G401.6 (cell line): ENCODE data around the gene TENM4.
"Not testable (repeated sequence)": the region's sequence is repeated elsewhere in the genome, so short reads cannot be mapped to it uniquely, and the experiment has no call there.

Experiments used
- FAIRE-seq: peaks from 2 replicates; lab custom pipeline; 2012; peaks lifted over from hg19 to GRCh38; lab: Jason Lieb, UNC

Gene TENM4

GRCh38 chr11:78879094-78879980 is 561.5 kb downstream of the TENM4 start:
- FAIRE-seq: not testable (repeated sequence)

DNA sequence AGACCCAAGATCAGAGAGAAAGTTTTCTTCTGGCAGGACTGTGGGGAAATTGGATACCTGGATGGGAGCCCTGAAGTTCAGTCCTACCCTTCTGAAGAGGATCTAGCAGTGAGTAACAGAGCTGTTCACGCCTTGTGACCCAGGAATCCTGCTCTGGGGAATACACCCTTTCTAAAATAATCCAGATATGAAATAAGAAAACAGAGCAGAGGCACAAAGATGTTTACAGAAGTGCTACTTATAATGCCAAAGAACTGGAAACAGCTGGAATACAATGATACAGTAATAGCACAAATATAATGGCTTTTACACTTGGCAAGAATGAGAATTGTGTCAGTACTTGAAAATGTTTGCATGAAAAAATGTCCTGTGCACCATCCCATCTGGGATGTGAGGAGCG is 562.2 kb downstream of the TENM4 start:
- no peak for FAIRE-seq

DNA sequence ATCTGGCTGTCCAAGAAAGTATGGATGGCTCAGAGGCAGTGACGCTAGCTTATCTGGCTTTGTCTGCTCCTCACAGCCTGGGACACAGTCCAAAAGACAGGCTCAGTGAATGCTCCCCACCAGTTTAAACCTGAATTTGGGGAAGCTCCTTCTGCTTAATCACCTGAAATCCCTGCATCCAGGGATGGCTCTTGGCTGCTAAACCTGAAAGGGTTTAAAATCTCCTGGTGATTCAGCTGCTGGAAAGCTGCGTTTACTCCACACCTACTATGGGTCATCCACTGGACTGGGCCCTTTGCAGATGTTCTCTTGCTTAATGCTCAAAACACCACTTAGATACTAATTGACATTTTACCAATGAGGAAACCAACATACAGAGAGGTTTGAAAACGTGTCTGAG is 564.2 kb downstream of the TENM4 start:
- no peak for FAIRE-seq

GRCh38 chr11:78870655-78871054 is 570.2 kb downstream of the TENM4 start:
- no peak for FAIRE-seq

DNA sequence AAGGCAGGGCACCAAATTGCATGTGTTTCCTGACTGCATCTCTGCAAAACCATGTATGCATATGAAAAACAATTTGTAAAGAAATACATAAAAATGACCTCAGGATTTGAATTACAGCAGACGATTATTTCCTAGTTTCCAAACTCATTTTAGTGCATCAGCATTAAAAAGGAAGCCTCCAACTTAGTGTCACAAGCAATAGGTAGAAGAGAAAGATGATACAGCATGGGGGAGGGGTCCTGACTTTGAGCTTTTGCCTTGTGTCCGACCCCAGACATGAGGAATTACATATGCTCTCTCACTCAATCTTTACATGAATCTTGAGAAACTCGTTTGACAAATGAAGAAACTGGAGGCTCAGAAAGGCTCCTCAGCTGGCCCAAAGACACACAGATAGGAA is 571.5 kb downstream of the TENM4 start:
- no peak for FAIRE-seq

DNA sequence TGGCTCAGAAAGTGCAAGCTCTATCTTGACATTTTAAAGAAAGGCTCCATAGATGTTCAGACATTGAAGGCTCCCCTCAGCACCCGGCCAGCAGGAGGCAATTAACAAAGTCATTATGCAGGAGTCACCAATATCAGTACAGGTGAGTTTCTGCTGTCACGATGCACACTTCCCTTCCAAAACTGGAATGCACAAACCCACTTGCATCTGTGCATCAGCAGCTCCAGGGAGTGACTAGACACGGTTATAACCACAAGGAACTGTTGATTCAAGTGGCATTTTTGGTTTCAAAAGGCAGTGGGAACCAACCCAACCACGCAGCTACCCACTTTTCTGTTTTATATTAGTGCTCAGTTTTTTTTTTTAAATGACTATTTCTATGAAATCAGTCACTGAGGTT is 572.3 kb downstream of the TENM4 start:
- FAIRE-seq: no peak

- FAIRE-seq: no peak
Measured at GRCh38 chr11:78860720-78861422, 580.0 kb downstream of the TENM4 start.

- FAIRE-seq: no peak
Measured at GRCh38 chr11:78857688-78858087, 583.1 kb downstream of the TENM4 start.

- FAIRE-seq: no peak
Measured at GRCh38 chr11:78856211-78856610, 584.6 kb downstream of the TENM4 start.

GRCh38 chr11:78855116-78855515 is 585.7 kb downstream of the TENM4 start:
- FAIRE-seq: no peak

- FAIRE-seq: no peak
Measured at GRCh38 chr11:78853521-78853920, 587.3 kb downstream of the TENM4 start.

DNA sequence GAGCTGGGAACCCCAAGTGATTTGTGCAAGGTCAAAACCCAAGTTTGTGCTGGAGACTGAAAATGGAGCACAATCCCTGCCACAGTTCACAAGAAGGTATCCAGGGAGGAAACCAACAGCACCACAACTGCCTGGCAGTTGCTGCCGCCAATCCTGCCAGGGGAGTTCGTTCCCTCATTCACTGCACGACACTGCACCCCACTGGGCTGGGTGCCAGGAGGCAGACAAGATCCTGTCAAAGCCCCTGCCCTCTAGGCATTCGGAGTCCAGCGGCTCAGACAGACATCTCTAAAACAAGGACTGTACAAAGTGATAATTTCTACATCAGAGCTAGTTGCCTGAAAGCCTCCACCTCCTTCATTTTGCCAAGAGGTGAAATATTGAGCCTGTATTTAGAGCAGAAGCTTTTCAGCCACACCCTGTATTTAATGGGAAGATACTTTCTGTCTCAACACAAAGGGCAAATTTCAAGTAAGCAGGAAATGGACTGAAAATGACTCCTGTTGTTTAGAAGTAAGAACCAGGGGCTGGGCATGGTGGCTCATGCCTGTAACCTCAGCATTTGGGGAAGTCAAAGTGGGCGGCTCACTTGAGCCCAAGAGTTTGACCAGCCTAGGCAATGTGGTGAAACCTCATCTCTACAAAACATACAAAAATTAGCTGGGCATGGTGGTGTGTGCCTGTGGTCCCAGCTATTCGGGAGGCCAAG is 588.8 kb downstream of the TENM4 start:
- FAIRE-seq: no peak

GRCh38 chr11:78850078-78850477 is 590.8 kb downstream of the TENM4 start:
- FAIRE-seq: no peak

GRCh38 chr11:78846269-78846668 is 594.6 kb downstream of the TENM4 start:
- no peak for FAIRE-seq

DNA sequence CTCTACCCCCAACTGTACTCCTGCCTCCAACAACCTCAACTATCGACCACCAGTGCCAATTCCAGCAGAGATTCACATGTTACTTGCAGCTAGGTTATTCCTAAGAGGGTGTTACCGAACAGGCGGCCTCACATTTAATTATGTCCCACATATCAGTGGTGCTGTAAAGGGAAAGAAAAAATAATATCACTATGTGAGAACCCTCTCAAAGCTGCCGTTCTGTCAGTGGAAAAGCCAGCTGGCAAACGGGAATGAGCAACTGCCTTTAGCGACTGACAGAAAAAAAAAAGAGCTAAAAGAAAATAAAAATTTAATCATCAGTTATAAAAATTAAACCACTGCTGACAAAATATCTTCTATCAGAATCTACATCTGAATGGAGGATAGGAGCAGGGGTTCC is 595.3 kb downstream of the TENM4 start:
- FAIRE-seq: no peak

DNA sequence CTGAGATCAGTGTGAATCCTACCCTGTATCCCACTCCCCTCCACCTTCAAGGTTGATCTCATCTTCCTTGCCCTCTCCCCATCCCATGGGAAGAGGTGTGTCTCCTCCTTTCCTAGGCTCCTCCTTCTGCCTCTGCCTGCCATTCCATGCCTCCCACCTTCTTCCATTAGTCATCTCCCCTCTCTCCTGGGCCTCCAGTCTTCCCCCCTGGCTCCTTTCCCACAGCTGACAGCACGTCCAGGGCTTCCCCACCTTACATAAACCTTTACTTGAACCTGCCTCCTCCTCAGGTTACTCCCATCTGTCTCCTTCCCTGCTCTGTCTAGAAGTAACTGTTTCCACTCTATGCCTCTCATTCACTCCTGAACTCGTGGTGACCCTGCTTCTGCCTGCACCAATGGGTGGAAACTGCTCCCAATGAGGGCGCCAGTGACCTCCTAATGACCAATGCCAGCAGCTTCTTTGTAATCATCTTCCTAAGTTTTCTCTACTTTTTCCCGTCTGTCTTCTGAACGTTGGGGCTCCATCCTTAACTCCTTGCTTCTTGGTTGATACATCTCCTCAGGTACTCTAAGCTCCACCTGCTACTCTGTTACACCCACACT is 599.3 kb downstream of the TENM4 start:
- no peak for FAIRE-seq

- FAIRE-seq: no peak
Measured at GRCh38 chr11:78840623-78841022, 600.2 kb downstream of the TENM4 start.

DNA sequence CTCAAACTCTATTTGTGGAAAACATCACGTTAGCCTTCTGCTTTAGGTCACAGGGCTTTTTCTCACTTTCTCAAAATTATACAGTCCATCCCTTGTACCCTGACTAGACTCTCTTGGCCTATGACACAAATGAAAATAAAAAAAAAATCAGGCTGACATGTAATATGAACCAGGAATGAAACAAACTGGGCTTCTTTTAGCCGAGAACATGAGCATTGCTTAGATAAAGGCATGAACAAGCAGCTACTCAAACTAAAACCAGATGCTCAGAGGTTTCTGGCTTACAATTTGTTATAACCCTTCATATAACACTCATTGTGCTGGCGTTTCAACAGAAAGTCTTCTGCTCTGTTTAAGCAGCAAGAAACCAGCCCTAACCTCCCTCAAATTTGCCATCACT is 600.6 kb downstream of the TENM4 start:
- FAIRE-seq: no peak

GRCh38 chr11:78838417-78838816 is 602.4 kb downstream of the TENM4 start:
- FAIRE-seq: no peak

DNA sequence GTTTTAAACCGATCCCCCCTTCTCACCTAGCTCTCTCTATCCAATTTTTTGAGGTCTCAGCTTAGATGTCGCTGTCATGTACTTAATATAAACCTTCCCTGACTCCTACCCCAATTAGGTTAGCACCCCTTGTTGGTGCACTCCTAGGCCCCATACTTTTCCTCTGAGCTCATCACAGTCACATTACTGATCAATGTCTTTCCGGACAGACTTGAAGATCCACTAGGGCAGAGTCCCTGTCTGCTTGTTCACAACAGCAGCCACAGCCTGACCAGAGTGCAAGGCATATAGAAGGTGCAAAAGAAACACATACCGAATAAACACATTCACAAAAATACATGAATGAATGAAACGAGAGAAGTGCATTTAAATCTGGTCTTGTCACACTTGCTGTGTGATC is 605.2 kb downstream of the TENM4 start:
- FAIRE-seq: no peak

- no peak for FAIRE-seq
Measured at GRCh38 chr11:78834886-78835285, 605.9 kb downstream of the TENM4 start.

DNA sequence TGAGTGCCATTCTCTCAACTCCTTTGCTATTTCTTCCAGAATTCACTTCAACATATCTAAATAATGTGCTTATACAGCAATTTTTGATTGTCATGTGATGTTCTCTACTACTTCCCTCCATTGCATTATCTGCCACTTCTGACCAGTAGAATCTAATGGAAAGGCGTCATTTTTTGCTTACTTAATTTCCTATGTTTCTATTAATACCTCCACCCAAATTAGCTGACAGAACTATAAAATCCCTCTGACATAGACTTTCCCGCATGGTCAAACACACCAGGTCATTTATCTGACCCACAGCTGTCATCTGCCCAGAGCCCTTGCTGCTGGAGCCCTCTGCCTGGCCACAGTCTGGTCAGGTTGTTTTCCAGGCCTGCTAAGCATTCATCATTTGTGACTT is 607.6 kb downstream of the TENM4 start:
- no peak for FAIRE-seq
